Measurements from ENCODE around the gene DAD1. TPM values are rescaled to one million over a fixed set of nuclear protein-coding genes. Genes with fewer than 3 reads are reported as not detected.

The DAD1 gene
- 322 to 363 TPM (median 351 TPM) in 5 replicates for total RNA-seq (2022; extraction: Qiagen RNA extraction; ENCODE audit: low read depth)

DNA sequence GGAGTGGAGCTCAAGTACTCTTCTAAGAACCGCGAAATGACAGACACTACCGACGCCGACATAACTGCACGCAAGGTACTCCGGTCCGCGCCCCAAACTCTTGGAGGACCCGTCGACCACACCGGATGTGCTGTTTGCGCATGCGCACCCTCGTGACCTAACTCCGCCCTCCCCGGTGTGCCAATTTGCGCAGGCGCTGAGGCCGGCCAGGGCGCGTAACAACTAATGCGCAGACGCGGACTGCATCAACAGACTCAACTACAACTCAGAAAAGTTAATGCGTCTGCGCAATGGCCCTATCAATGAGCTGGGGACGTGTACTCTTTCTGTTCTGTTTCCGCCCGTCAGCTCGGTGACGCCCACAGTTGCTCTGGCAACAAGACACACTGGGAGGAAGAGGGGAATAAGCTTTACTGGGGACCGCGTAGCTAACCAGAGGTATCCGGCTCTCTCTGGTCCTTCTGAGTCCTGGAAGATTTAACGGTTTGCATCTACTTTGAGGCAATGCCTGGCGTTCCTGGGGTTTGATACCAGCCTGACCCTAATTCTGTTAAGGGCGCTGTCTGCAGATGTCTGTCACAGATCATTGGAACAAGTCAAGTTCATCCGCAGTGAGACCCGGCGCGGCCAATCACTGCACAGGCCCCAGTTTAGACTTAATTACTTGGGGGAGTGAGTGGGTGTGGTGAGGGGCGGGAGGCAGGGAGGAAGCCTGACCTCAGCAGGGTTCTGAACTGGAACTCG lies at the start of gene DAD1:
TSS of gene DAD1 (minus strand) at position 129 of the 744 bp plus-strand sequence. CDS start at position 62, 67 bp downstream.

GRCh38 chr14:22598099-22598895 lies 9.3 kb upstream of the DAD1 start, which contains the start of gene ABHD4:
Gene ABHD4 (plus strand): TSS chr14:22598300. CDS start chr14:22598307, 7 bp downstream.

Other genes with a start within 250 kb of the DAD1 start
- 48.1 to 56.1 TPM (median 52.9 TPM) in 5 replicates for gene ABHD4, start 9.1 kb upstream of the DAD1 start, total RNA-seq (2022; extraction: Qiagen RNA extraction; ENCODE audit: low read depth)
- gene OR6J1, start 55.1 kb upstream of the DAD1 start, total RNA-seq (2022; extraction: Qiagen RNA extraction; ENCODE audit: low read depth) = not detected in 5 replicates
- 137 to 162 TPM (median 156 TPM) in 5 replicates for gene OXA1L, start 177.5 kb upstream of the DAD1 start, total RNA-seq (2022; extraction: Qiagen RNA extraction; ENCODE audit: low read depth)
- gene SLC7A7, start 226.2 kb upstream of the DAD1 start, total RNA-seq (2022; extraction: Qiagen RNA extraction; ENCODE audit: low read depth) = 16.5 to 21.7 TPM (median 19.0 TPM) in 5 replicates
- gene MRPL52, start 240.7 kb upstream of the DAD1 start, total RNA-seq (2022; extraction: Qiagen RNA extraction; ENCODE audit: low read depth) = 143 to 223 TPM (median 180 TPM) in 5 replicates
- gene MMP14, start 247.4 kb upstream of the DAD1 start, total RNA-seq (2022; extraction: Qiagen RNA extraction; ENCODE audit: low read depth) = 0.55 to 0.92 TPM (median 0.87 TPM) in 5 replicates

All from A549 treated with ZK216348 at 1 μM for 4 hours (cell line).